ENCODE data around the gene DEPP1.

Gene DEPP1

GRCh38 chr10:44932517-44933450 lies 45.8 kb downstream of the DEPP1 start:
- Histone ChIP-seq H3K36me3 (ENCODE audit: control insufficient read depth in 2 of 2, insufficient read depth in 2 of 2, low read length in 2 of 2) (no peaks in the 10 kb centered on the region), H3K4me1 (ENCODE audit: control insufficient read depth in 2 of 2, insufficient read depth in 2 of 2, low read length in 2 of 2) (peaks cover 0 to 2% of the 10 kb centered on the region in 2 donors), H3K9me3 (ENCODE audit: control insufficient read depth in 2 of 2, low read length in 2 of 2) (no peaks in the 10 kb centered on the region), H3K27me3 (ENCODE audit: control insufficient read depth in 2 of 2, insufficient read depth in 2 of 2, low read length in 2 of 2) (no peaks in the 10 kb centered on the region), H3K9ac (ENCODE audit: low read depth in 1 of 2, low read length in 2 of 2) (peak overlapping the region in 1 of 2 donors; percentile 21), H3K27ac (ENCODE audit: low read depth in 2 of 2, low read length in 2 of 2) (no peak overlapping the region), H3K4me3 (ENCODE audit: low read length in 2 of 2) (no peak overlapping the region)

DNA sequence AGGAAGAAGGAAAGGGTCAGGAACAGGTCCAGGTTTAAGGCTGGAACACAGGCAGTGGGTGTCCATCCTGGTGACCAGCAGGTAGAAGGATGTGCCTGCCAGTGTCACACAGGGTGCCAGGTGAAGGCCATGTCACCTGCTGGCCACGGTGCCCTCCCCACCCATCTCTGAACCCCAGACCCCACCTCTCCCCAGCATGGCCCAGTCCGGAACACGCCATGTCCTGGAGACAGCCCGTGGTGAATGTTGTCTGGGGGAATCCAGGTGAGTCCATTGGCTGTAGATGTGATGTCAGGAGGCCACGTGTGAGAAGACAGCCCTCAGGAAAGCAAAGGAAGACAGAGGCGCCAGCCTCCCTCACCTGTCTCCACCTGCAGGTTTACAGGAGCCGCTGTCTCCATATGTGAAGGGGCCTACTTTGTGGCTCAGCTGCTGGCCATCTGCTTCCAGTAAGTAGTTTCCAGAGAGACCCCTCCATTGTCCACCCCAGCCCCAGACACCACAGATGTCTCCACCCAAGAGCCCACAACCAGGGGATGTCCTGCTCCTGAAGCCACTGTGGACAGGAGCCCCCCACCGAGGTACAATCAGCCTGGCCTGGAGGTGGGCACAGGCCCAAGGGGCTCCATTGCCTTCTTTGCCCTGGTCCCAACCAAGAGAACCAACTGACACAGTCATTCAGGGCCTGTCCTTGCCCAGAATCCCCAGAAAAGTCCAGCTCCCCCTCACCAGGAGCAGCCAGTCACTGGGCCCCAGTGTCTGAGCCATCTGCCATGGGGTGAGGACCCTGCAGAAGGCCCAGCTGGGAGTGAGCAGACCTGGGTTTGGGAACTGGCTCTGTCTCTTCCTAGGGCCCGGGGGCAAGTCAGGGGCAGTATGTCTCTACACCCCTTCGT lies 46.7 kb downstream of the DEPP1 start:
- peaks cover 0 to 2% of the 10 kb centered on the region in 2 donors for H3K4me1 ChIP-seq (ENCODE audit: control insufficient read depth in 2 of 2, insufficient read depth in 2 of 2, low read length in 2 of 2)
- H3K27me3 ChIP-seq (ENCODE audit: control insufficient read depth in 2 of 2, insufficient read depth in 2 of 2, low read length in 2 of 2), result no peaks in the 10 kb centered on the region
- H3K36me3 ChIP-seq (ENCODE audit: control insufficient read depth in 2 of 2, insufficient read depth in 2 of 2, low read length in 2 of 2), result no peaks in the 10 kb centered on the region
- H3K27ac ChIP-seq (ENCODE audit: low read depth in 2 of 2, low read length in 2 of 2), result no peak overlapping the region
- H3K4me3 ChIP-seq (ENCODE audit: low read length in 2 of 2), result no peak overlapping the region
- H3K9me3 ChIP-seq (ENCODE audit: control insufficient read depth in 2 of 2, low read length in 2 of 2), result no peaks in the 10 kb centered on the region
- H3K9ac ChIP-seq (ENCODE audit: low read depth in 1 of 2, low read length in 2 of 2), result no peak overlapping the region

- H3K4me1 ChIP-seq (ENCODE audit: control insufficient read depth in 2 of 2, insufficient read depth in 2 of 2, low read length in 2 of 2), result peaks cover 0 to 2% of the 10 kb centered on the region in 2 donors
- H3K9me3 ChIP-seq (ENCODE audit: control insufficient read depth in 2 of 2, low read length in 2 of 2), result no peaks in the 10 kb centered on the region
- no peak overlapping the region for H3K4me3 ChIP-seq (ENCODE audit: low read length in 2 of 2)
- H3K27me3 ChIP-seq (ENCODE audit: control insufficient read depth in 2 of 2, insufficient read depth in 2 of 2, low read length in 2 of 2), result no peaks in the 10 kb centered on the region
- H3K27ac ChIP-seq (ENCODE audit: low read depth in 2 of 2, low read length in 2 of 2), result no peak overlapping the region
- H3K9ac ChIP-seq (ENCODE audit: low read depth in 1 of 2, low read length in 2 of 2), result no peak overlapping the region
- H3K36me3 ChIP-seq (ENCODE audit: control insufficient read depth in 2 of 2, insufficient read depth in 2 of 2, low read length in 2 of 2), result no peaks in the 10 kb centered on the region
Observed at GRCh38 chr10:44930904-44931620, 47.5 kb downstream of the DEPP1 start.

DNA sequence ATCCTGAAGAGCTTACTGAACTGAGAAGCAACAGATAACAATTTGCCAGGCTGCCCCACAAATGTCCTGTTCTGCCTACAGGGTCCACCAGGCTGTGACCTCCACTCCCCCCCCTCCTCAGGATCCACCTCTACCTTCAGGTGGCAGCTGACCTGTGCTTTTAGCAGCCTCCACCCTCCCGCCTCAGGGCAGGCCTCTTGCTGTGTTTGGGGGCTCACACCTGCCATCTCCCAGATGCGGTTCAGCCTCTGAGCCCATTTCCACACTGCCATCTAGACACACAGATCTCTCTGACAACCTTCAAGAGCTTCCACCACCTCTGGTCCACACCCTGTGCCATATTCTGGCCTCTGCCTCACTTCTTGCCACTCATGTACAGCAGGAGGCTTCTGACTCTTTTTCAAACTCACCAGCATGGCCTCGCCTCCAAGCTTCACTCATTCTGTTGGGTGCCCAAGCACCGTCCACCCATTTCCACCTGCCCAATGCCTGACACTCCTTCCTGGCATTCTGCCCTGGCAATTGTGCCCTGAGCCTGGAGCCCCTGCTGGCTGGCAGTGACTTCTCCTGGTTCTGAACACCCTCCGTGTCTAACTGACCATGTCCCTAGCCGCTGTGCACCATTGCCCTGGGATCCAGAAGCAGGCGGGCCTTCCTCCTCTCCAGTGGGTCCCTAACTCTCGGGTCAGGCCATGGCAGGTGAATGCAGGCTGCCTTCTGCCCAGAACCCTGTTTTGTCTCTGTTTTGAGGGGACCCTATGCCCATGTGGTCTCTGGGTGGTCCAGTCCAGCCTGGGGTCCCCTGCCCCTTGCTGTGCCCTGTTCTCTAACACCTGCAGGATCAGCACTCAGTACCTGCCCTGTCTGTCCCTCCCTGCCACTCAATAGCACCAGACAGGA lies 49.0 kb downstream of the DEPP1 start:
- H3K9ac ChIP-seq (ENCODE audit: low read depth in 1 of 2, low read length in 2 of 2), result no peak overlapping the region
- H3K4me1 ChIP-seq (ENCODE audit: control insufficient read depth in 2 of 2, insufficient read depth in 2 of 2, low read length in 2 of 2), result peaks cover 0 to 2% of the 10 kb centered on the region in 2 donors
- no peaks in the 10 kb centered on the region for H3K36me3 ChIP-seq (ENCODE audit: control insufficient read depth in 2 of 2, insufficient read depth in 2 of 2, low read length in 2 of 2)
- no peaks in the 10 kb centered on the region for H3K27me3 ChIP-seq (ENCODE audit: control insufficient read depth in 2 of 2, insufficient read depth in 2 of 2, low read length in 2 of 2)
- no peak overlapping the region for H3K4me3 ChIP-seq (ENCODE audit: low read length in 2 of 2)
- no peak overlapping the region for H3K27ac ChIP-seq (ENCODE audit: low read depth in 2 of 2, low read length in 2 of 2)
- no peaks in the 10 kb centered on the region for H3K9me3 ChIP-seq (ENCODE audit: control insufficient read depth in 2 of 2, low read length in 2 of 2)

DNA sequence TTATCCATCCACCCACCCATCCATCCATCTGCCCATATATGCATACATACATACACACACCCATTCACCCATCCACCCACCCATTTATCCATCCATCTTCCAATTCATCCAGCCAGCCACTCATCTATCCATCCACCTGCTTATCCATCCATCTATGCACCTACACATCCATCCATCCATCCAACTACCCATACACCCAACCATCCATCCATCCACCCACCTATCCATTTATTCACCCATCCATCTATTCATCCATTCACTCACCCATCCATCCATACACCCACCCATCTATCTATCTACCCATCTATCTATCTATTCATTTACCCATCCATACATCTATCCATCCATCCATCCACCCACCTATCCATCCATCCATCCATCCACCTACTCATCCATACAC lies 50.1 kb downstream of the DEPP1 start:
- no peak overlapping the region for H3K4me3 ChIP-seq (ENCODE audit: low read length in 2 of 2)
- peaks cover 0 to 2% of the 10 kb centered on the region in 2 donors for H3K4me1 ChIP-seq (ENCODE audit: control insufficient read depth in 2 of 2, insufficient read depth in 2 of 2, low read length in 2 of 2)
- H3K9ac ChIP-seq (ENCODE audit: low read depth in 1 of 2, low read length in 2 of 2), result no peak overlapping the region
- H3K9me3 ChIP-seq (ENCODE audit: control insufficient read depth in 2 of 2, low read length in 2 of 2), result no peaks in the 10 kb centered on the region
- H3K27me3 ChIP-seq (ENCODE audit: control insufficient read depth in 2 of 2, insufficient read depth in 2 of 2, low read length in 2 of 2), result no peaks in the 10 kb centered on the region
- no peak overlapping the region for H3K27ac ChIP-seq (ENCODE audit: low read depth in 2 of 2, low read length in 2 of 2)
- no peaks in the 10 kb centered on the region for H3K36me3 ChIP-seq (ENCODE audit: control insufficient read depth in 2 of 2, insufficient read depth in 2 of 2, low read length in 2 of 2)

DNA sequence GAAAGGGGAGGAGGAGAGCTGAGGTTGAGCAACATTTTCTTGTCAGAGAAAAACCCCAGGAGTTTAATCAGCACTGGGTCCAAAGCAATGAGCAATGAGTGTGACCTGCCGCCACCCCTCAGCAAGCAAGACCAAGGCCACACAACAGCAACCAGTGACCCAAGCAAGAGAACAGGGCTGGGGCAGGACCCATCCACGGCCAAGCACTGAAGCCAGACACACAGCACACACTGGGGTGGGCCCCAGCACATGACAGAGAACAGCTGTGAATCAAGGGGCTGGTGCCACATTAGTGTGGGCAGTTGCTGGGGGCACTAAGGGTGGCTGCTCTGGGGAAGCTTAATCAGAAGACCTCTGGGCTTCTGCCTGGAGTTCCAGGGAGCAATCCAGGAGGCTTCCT lies 51.3 kb downstream of the DEPP1 start:
- H3K27ac ChIP-seq (ENCODE audit: low read depth in 2 of 2, low read length in 2 of 2), result no peak overlapping the region
- no peak overlapping the region for H3K9ac ChIP-seq (ENCODE audit: low read depth in 1 of 2, low read length in 2 of 2)
- H3K9me3 ChIP-seq (ENCODE audit: control insufficient read depth in 2 of 2, low read length in 2 of 2), result no peaks in the 10 kb centered on the region
- no peak overlapping the region for H3K4me3 ChIP-seq (ENCODE audit: low read length in 2 of 2)
- H3K36me3 ChIP-seq (ENCODE audit: control insufficient read depth in 2 of 2, insufficient read depth in 2 of 2, low read length in 2 of 2), result no peaks in the 10 kb centered on the region
- H3K4me1 ChIP-seq (ENCODE audit: control insufficient read depth in 2 of 2, insufficient read depth in 2 of 2, low read length in 2 of 2), result no peaks in the 10 kb centered on the region
- H3K27me3 ChIP-seq (ENCODE audit: control insufficient read depth in 2 of 2, insufficient read depth in 2 of 2, low read length in 2 of 2), result no peaks in the 10 kb centered on the region

- H3K27me3 ChIP-seq (ENCODE audit: control insufficient read depth in 2 of 2, insufficient read depth in 2 of 2, low read length in 2 of 2), result no peaks in the 10 kb centered on the region
- no peaks in the 10 kb centered on the region for H3K9me3 ChIP-seq (ENCODE audit: control insufficient read depth in 2 of 2, low read length in 2 of 2)
- no peak overlapping the region for H3K9ac ChIP-seq (ENCODE audit: low read depth in 1 of 2, low read length in 2 of 2)
- H3K27ac ChIP-seq (ENCODE audit: low read depth in 2 of 2, low read length in 2 of 2), result no peak overlapping the region
- H3K4me1 ChIP-seq (ENCODE audit: control insufficient read depth in 2 of 2, insufficient read depth in 2 of 2, low read length in 2 of 2), result no peaks in the 10 kb centered on the region
- no peak overlapping the region for H3K4me3 ChIP-seq (ENCODE audit: low read length in 2 of 2)
- H3K36me3 ChIP-seq (ENCODE audit: control insufficient read depth in 2 of 2, insufficient read depth in 2 of 2, low read length in 2 of 2), result no peaks in the 10 kb centered on the region
Observed at GRCh38 chr10:44926751-44927351, 51.8 kb downstream of the DEPP1 start.
